ENCODE results near the gene ARHGAP22. TPM values are rescaled to one million over a fixed set of nuclear protein-coding genes. Genes with fewer than 3 reads are reported as not detected.
A peak's percentile ranks its signal among the peaks of the same experiment; 100 is the strongest.

Gene ARHGAP22
- total and polyA plus RNA-seq, 2 of the 4 experiments (the other 2 are of a cell fraction), result 28.3 to 30.2 TPM

GRCh38 chr10:48568131-48568530 lies 36.7 kb downstream of the ARHGAP22 start:
- H4K5ac ChIP-seq (ENCODE audit: low read depth, low read length), result no peak overlapping the region
- ChIA-PET POLR2A (ENCODE audit: unreplicated experiment) (no interaction called here), CTCF (no interaction called here)
- H4K91ac ChIP-seq (ENCODE audit: insufficient read depth, low read depth, low read length), result no peak overlapping the region
- no peaks in the 10 kb centered on the region for H3K9me3 ChIP-seq (ENCODE audit: control insufficient read depth, insufficient read depth, low read length)
- no peaks in the 10 kb centered on the region for H3K4me1 ChIP-seq (ENCODE audit: control insufficient read depth, insufficient read depth, low read length)
- no TSS peak for BruUV-seq (replicated peaks)
- H2BK15ac ChIP-seq (ENCODE audit: low read depth, low read length), result no peak overlapping the region
- no peak overlapping the region for H3K23ac ChIP-seq (ENCODE audit: low read depth, low read length)
- peaks cover 24% of the 10 kb centered on the region for H3K9me1 ChIP-seq (ENCODE audit: insufficient read depth, low read length)
- 95% methylated on average over 3 of the region's 4 CpGs; no CpG with 5 or more reads in 1 of the 2 experiments for WGBS, 2 experiments (ENCODE audit: extremely low coverage in 2 of 2, insufficient read length in 1 of 2)
- H2AK9ac ChIP-seq (replicated peaks; ENCODE audit: low read depth, low read length, poor library complexity), result no peak overlapping the region
- H2BK120ac ChIP-seq (ENCODE audit: low read depth, low read length), result no peak overlapping the region
- DNase-seq (no peak), ATAC-seq (ENCODE audit: low read depth) (no peak)
- H2BK20ac ChIP-seq (ENCODE audit: low read depth, low read length), result no peak overlapping the region
- H2AFZ ChIP-seq (replicated peaks; ENCODE audit: low read length, poor library complexity), result peak overlapping the region; percentile 27
- no peak overlapping the region for H3K4me2 ChIP-seq (ENCODE audit: low read depth, low read length)
- no peak overlapping the region for H3K9ac ChIP-seq (ENCODE audit: low read depth, low read length)
- no peak overlapping the region for H3K14ac ChIP-seq (replicated peaks; ENCODE audit: low read depth, low read length)
- H2AK5ac ChIP-seq (ENCODE audit: low read depth, low read length), result no peak overlapping the region
- dilution Hi-C loops (cut with HindIII; ENCODE audit: low sequenced_read_pairs, unreplicated experiment) (no loop called here), intact Hi-C loops (cut with micrococcal nuclease) (no loop called here), in situ Hi-C loops (cut with MboI; ENCODE audit: low sequenced_read_pairs) (loop anchor here (25.0 kb wide), 1 partner anchor 944 kb away; no protein-coding TSS in a partner anchor)
- H3K27ac ChIP-seq (ENCODE audit: insufficient read depth, low read length), result no peak overlapping the region
- no peak overlapping the region for H3K18ac ChIP-seq (ENCODE audit: low read depth, low read length)
- H4K8ac ChIP-seq (ENCODE audit: low read depth in 2 of 2, low read length in 2 of 2), result no peak overlapping the region
- no peak overlapping the region for H2BK5ac ChIP-seq (ENCODE audit: low read depth, low read length, poor library complexity, severe bottlenecking)
- TF ChIP-seq SMC3 (IDR thresholded peaks at IDR 0.05; ENCODE audit: low read depth, low read length) (no peak), MAZ (IDR thresholded peaks at IDR 0.05; ENCODE audit: borderline replicate concordance, low read depth, low read length) (no peak), CHD1 (IDR thresholded peaks at IDR 0.05; ENCODE audit: low read depth, low read length) (no peak), CEBPB (IDR thresholded peaks at IDR 0.05; ENCODE audit: low read depth, low read length) (no peak), CTCF (conservative IDR thresholded peaks at IDR 0.05; ENCODE audit: low read depth, low read length) (no peak), RFX5 (IDR thresholded peaks at IDR 0.05; ENCODE audit: low read depth, low read length) (no peak), NFE2L2 (IDR thresholded peaks at IDR 0.05; ENCODE audit: low read depth, low read length) (no peak), MAFK (IDR thresholded peaks at IDR 0.05; ENCODE audit: low read depth, low read length) (no peak), BHLHE40 (IDR thresholded peaks at IDR 0.05; ENCODE audit: low read depth, low read length) (no peak), MXI1 (IDR thresholded peaks at IDR 0.05; ENCODE audit: borderline replicate concordance, low read depth, low read length) (no peak), RCOR1 (IDR thresholded peaks at IDR 0.05; ENCODE audit: insufficient replicate concordance, low read length) (no peak), RAD21 (IDR thresholded peaks at IDR 0.05; ENCODE audit: low read length) (no peak)
- TF ChIP-seq, protein P1, sequence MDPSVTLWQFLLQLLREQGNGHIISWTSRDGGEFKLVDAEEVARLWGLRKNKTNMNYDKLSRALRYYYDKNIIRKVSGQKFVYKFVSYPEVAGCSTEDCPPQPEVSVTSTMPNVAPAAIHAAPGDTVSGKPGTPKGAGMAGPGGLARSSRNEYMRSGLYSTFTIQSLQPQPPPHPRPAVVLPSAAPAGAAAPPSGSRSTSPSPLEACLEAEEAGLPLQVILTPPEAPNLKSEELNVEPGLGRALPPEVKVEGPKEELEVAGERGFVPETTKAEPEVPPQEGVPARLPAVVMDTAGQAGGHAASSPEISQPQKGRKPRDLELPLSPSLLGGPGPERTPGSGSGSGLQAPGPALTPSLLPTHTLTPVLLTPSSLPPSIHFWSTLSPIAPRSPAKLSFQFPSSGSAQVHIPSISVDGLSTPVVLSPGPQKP (IDR thresholded peaks at IDR 0.05; ENCODE audit: borderline replicate concordance, low read depth, low read length), result no peak
- H3K56ac ChIP-seq (ENCODE audit: extremely low read depth, insufficient read depth, low read length), result no peak overlapping the region
- peaks cover 40 to 80% of the 10 kb centered on the region in 2 experiments; a peak in 3 of 4 replicates for H3K79me1 ChIP-seq (ENCODE audit: low read depth in 1 of 2, low read length in 2 of 2)
- no peaks in the 10 kb centered on the region for H3K36me3 ChIP-seq (ENCODE audit: control insufficient read depth, insufficient read depth, low read length)
- H3K27me3 ChIP-seq (ENCODE audit: control insufficient read depth, insufficient read depth, low read length), result no peaks in the 10 kb centered on the region
- H4K20me1 ChIP-seq (ENCODE audit: insufficient read depth, low read length), result no peaks in the 10 kb centered on the region; the same call in 1 of the 2 replicates
- H3K4ac ChIP-seq (ENCODE audit: low read depth, low read length), result no peak overlapping the region
- H3K4me3 ChIP-seq (ENCODE audit: insufficient read depth, low read depth, low read length), result no peak overlapping the region

Measured in IMR-90 (cell line).